Tibial artery (tissue), 4 donors: ENCODE measurements around the gene SH3D19.
A peak's percentile ranks its signal among the peaks of the same experiment; 100 is the strongest.

Source experiments
- DNase-seq, 2 donors: peaks; one replicate each; pipeline ENCODE4 v3.0.0-alpha.2; 2019
- H3K27ac ChIP-seq, 2 donors: fragments of 200-600 bp; sonication (generic) in 1 of 2; 1 replicate in 1 of 2; 2 replicates in 1 of 2; pipeline ENCODE4 v1.5.1; 2018 to 2019; ENCODE audit warnings: mild to moderate bottlenecking in 1 of 2
- H3K27me3 ChIP-seq, 2 donors: fragments of 200-600 bp; sonication (generic) in 1 of 2; one replicate each; pipeline versions ENCODE4 v1.5.1 to v1.6.0; 2016 to 2019
- H3K36me3 ChIP-seq, 3 donors: fragments of 200-600 bp; sonication (generic) in 2 of 3; one replicate each; pipeline ENCODE4 v1.5.1; 2016 to 2019; ENCODE audit warnings: mild to moderate bottlenecking in 2 of 3
- H3K4me1 ChIP-seq, 4 donors: fragments of 200-600 bp; sonication (generic) in 2 of 4; 1 replicate in 3 of 4; 2 replicates in 1 of 4; pipeline ENCODE4 v1.5.1; 2016 to 2019
- H3K4me3 ChIP-seq, 2 donors: fragments of 200-600 bp; sonication (generic) in 1 of 2; 1 replicate in 1 of 2; 2 replicates in 1 of 2; pipeline ENCODE4 v1.5.1; 2018 to 2019; ENCODE audit warnings: mild to moderate bottlenecking in 2 of 2
- H3K9me3 ChIP-seq, 3 donors: fragments of 200-600 bp; sonication (generic) in 1 of 3; one replicate each; pipeline ENCODE4 v1.5.1; 2016 to 2019
- intact Hi-C: fragments of 100-400 bp; cut with DNase I; formaldehyde crosslinking; loops from one replicate; pipeline ENCODE4 v1.15.0; 2023; ENCODE audit warnings: low total_unique reads
- TF ChIP-seq, protein P1 (sequence below), 2 experiments: fragments of 200-600 bp in 1 of 2; fragments of 450-650 bp in 1 of 2; IDR thresholded peaks; one replicate each; pipeline ENCODE4 v1.5.1; 2017 to 2019; ENCODE audit warnings: antibody characterized with exemption in 2 of 2, mild to moderate bottlenecking in 1 of 2, moderate library complexity in 1 of 2

The SH3D19 gene

DNA sequence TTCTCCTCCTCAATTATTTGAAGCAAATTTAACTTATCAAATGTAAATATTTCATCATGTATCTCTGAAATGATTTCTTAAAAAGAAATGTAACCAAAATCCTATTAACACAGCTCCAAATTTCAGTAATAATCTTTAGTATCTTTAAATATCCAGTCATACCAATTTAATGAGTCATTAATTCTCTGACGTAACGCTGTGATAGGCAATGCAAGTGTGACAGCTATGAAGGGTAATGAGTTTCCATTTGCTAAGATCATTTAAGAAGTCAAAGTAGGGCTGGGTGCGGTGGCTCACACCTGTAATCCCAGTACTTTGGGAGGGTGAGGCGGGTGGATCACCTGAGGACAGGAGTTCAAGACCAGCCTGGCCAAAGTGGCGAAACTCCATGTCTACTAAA lies 210.4 kb downstream of the SH3D19 start:
- peaks cover 9 to 41% (median 12%) of the 10 kb centered on the region in 3 donors for H3K36me3 ChIP-seq
- H3K4me1 ChIP-seq = peaks cover 0 to 4% (median 0%) of the 10 kb centered on the region in 4 donors
- H3K9me3 ChIP-seq = no peaks in the 10 kb centered on the region
- intact Hi-C loops = no loop called here
- no peaks in the 10 kb centered on the region for H3K27me3 ChIP-seq
- H3K27ac ChIP-seq = peak overlapping the region in 1 of 2 donors; percentile 6
- no peak for DNase-seq
- no peak overlapping the region for H3K4me3 ChIP-seq
- TF ChIP-seq, protein P1, sequence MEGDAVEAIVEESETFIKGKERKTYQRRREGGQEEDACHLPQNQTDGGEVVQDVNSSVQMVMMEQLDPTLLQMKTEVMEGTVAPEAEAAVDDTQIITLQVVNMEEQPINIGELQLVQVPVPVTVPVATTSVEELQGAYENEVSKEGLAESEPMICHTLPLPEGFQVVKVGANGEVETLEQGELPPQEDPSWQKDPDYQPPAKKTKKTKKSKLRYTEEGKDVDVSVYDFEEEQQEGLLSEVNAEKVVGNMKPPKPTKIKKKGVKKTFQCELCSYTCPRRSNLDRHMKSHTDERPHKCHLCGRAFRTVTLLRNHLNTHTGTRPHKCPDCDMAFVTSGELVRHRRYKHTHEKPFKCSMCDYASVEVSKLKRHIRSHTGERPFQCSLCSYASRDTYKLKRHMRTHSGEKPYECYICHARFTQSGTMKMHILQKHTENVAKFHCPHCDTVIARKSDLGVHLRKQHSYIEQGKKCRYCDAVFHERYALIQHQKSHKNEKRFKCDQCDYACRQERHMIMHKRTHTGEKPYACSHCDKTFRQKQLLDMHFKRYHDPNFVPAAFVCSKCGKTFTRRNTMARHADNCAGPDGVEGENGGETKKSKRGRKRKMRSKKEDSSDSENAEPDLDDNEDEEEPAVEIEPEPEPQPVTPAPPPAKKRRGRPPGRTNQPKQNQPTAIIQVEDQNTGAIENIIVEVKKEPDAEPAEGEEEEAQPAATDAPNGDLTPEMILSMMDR (IDR thresholded peaks at IDR 0.05) = no peak

DNA sequence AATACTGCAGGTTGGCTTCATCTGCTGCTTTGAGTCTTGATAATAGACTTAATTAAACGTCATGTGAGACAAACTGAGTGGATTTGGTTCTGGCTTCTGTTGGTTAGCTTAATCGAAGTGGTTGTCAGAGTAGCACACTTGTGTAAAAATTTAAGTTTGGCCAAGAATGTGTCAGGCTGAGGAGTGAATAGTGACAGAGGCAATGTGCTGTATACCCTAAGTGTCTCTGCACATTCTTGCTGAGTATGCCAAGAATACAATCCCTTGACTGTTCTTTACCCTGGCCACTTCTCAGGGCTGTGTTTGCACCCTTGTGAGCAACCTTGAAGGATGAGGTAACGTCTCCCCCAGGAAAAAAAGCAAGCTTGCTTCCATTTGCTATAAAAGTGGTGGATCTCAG lies 211.1 kb downstream of the SH3D19 start:
- TF ChIP-seq, protein P1 (IDR thresholded peaks at IDR 0.05) = no peak
- no peak for DNase-seq
- Histone ChIP-seq H3K4me1 (peaks cover 0 to 4% (median 0%) of the 10 kb centered on the region in 4 donors), H3K27ac (peak overlapping the region in 1 of 2 donors; percentile 6), H3K27me3 (no peaks in the 10 kb centered on the region), H3K36me3 (peaks cover 9 to 38% (median 12%) of the 10 kb centered on the region in 3 donors), H3K9me3 (no peaks in the 10 kb centered on the region), H3K4me3 (no peak overlapping the region)
- intact Hi-C loops = no loop called here

DNA sequence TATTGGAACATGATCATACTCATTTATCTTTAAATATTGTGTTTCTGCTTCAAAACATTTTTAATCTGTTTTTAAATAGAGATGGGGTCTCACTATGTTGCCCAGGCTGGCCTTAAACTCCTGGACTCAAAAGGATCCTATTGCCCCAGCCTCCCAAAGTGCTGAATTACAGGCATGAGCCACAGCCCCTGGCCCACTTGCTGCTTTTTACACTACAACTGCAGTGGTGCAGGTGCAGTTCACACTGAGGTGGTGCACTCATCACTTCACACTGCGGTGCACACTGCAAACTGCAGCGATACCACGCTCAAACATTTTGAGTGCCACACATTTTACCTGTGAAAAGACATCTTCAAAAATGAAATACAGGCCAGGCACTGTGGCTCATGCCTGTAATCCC lies 215.2 kb downstream of the SH3D19 start:
- intact Hi-C loops = no loop called here
- no peak overlapping the region for H3K4me3 ChIP-seq
- peaks cover 10 to 72% (median 37%) of the 10 kb centered on the region in 3 donors for H3K36me3 ChIP-seq
- TF ChIP-seq, protein P1 (IDR thresholded peaks at IDR 0.05) = no peak
- H3K27me3 ChIP-seq = no peaks in the 10 kb centered on the region
- no peak overlapping the region for H3K27ac ChIP-seq
- peaks cover 0 to 7% (median 2%) of the 10 kb centered on the region in 4 donors for H3K4me1 ChIP-seq
- DNase-seq = no peak
- no peaks in the 10 kb centered on the region for H3K9me3 ChIP-seq

DNA sequence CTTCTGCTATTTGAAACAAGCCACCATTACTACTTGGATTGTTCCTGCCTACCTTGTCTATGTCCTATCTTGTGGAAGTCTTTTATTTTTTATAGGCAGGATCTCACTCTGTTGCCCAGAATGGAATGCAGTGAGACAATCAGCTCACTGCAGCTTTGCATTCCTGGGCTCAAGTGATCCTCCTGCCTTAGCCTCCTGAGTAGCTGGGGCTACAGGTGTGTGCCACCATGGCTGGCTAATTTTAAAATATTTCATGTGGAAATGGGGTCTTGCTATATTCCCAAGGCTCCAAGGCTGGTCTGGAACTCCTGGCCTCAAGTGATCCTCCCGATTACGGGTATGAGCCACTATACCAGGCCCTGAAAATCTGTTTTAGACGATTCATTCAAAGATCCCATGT lies 218.3 kb downstream of the SH3D19 start:
- Histone ChIP-seq H3K27me3 (no peaks in the 10 kb centered on the region), H3K27ac (no peak overlapping the region), H3K9me3 (no peaks in the 10 kb centered on the region), H3K36me3 (peaks cover 35 to 79% (median 51%) of the 10 kb centered on the region in 3 donors), H3K4me1 (peaks cover 0 to 7% (median 2%) of the 10 kb centered on the region in 4 donors), H3K4me3 (no peak overlapping the region)
- DNase-seq = no peak
- TF ChIP-seq, protein P1 (IDR thresholded peaks at IDR 0.05) = no peak
- intact Hi-C loops = no loop called here

DNA sequence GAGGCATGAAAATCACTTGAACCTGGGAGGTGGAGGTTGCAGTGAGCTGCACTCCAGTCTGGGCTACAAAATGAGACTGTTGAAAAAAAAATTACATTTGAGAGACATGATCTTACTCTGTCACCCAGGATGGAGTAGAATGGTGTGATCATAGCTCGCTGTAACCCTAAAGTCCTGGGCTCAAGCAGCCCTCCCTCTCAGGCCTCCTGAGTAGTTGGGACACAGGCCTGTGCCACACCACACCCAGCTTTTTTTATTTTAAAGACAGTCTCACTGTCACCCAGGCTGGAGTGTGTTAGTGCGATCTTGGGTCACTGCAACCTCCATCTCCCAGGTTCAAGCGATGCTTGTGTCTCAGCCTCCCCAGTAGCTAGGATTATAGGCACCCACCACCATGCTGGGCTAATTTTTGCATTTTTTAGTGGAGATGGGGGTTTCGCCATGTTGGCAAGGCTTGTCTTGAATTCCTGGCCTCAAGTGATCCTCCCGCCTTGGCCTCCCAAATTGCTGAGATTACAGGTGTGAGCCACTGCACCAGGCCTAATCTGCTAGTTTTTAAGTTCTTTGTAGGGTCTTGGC lies 219.9 kb downstream of the SH3D19 start:
- intact Hi-C loops = no loop called here
- TF ChIP-seq, protein P1 (IDR thresholded peaks at IDR 0.05) = no peak
- H3K9me3 ChIP-seq = no peaks in the 10 kb centered on the region
- H3K36me3 ChIP-seq = peaks cover 38 to 89% (median 55%) of the 10 kb centered on the region in 3 donors
- no peaks in the 10 kb centered on the region for H3K27me3 ChIP-seq
- no peak overlapping the region for H3K4me3 ChIP-seq
- H3K27ac ChIP-seq = no peak overlapping the region
- H3K4me1 ChIP-seq = peaks cover 0 to 20% (median 12%) of the 10 kb centered on the region in 4 donors
- DNase-seq = no peak
